ENCODE measurements around the gene FRMD8.
"Not testable (repeated sequence)": the region's sequence is repeated elsewhere in the genome, so short reads cannot be mapped to it uniquely, and the experiment has no call there.

DNA sequence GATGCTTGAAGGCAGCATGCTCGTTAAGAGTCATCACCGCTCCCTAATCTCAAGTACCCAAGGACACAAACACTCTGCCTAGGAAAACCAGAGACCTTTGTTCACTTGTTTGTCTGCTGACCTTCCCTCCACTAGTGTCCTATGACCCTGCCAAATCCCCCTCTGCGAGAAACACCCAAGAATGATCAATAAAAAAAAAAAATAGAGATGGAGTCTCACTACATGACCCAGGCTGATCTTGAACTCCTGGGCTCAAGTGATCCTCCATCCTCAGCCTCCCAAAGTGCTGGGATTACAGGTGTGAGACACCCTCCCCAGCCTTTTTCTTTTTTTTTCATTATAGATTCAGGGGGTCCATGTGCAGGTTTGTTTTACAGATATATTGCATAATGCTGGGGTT lies 65.8 kb downstream of the FRMD8 start:
- not testable (repeated sequence) for TF ChIP-seq POLR2A, EP300 (IDR thresholded peaks at IDR 0.05)
- TF ChIP-seq, protein P1, sequence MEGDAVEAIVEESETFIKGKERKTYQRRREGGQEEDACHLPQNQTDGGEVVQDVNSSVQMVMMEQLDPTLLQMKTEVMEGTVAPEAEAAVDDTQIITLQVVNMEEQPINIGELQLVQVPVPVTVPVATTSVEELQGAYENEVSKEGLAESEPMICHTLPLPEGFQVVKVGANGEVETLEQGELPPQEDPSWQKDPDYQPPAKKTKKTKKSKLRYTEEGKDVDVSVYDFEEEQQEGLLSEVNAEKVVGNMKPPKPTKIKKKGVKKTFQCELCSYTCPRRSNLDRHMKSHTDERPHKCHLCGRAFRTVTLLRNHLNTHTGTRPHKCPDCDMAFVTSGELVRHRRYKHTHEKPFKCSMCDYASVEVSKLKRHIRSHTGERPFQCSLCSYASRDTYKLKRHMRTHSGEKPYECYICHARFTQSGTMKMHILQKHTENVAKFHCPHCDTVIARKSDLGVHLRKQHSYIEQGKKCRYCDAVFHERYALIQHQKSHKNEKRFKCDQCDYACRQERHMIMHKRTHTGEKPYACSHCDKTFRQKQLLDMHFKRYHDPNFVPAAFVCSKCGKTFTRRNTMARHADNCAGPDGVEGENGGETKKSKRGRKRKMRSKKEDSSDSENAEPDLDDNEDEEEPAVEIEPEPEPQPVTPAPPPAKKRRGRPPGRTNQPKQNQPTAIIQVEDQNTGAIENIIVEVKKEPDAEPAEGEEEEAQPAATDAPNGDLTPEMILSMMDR (IDR thresholded peaks at IDR 0.05) = not testable (repeated sequence)
